AG04450 (cell line): ENCODE measurements around the gene ARID3C. TPM values are rescaled to one million over a fixed set of nuclear protein-coding genes. Genes with fewer than 3 reads are reported as not detected.
A peak's percentile ranks its signal among the peaks of the same experiment; 100 is the strongest.

ENCODE experiments used
- CTCF ChIA-PET: fragments of 300-600, 350-600 bp; formaldehyde crosslinking; extraction: SDS; loops from one replicate; lab custom pipeline; 2022; ENCODE audit warnings: antibody characterized with exemption, inconsistent platforms; lab: Charles Lee
- POLR2A ChIA-PET: fragments of 350-600 bp; formaldehyde crosslinking; extraction: SDS; loops from one replicate; lab custom pipeline; 2021; ENCODE audit warnings: antibody characterized with exemption, inconsistent platforms; lab: Yijun Ruan, JAX
- DNase-seq: peaks from one replicate; pipeline ENCODE4 v3.0.0-alpha.2; 2011; ENCODE audit warnings: low read depth, low spot score
- H3K27ac ChIP-seq: one replicate; pipeline ENCODE4 v1.5.1; 2012; ENCODE audit warnings: low read depth, low read length, control low read depth
- H3K27me3 ChIP-seq: one replicate; pipeline ENCODE4 v1.6.0; 2012; ENCODE audit warnings: low read length; ENCODE audit not compliant: control insufficient read depth, insufficient read depth
- H3K4me3 ChIP-seq: 2 replicates; pipeline ENCODE4 v1.5.1; 2011; ENCODE audit warnings: mild to moderate bottlenecking, low read depth, low read length, control low read depth
- H3K9me3 ChIP-seq: 2 replicates; pipeline ENCODE4 v1.5.1; 2012; ENCODE audit warnings: low read length; ENCODE audit not compliant: control insufficient read depth, insufficient read depth
- CTCF ChIP-seq: IDR thresholded peaks from 2 replicates; pipeline ENCODE4 v1.5.1; 2011; ENCODE audit warnings: low read depth, low read length, control low read depth, inconsistent platforms
- polyA plus RNA-seq: library from polyadenylated mRNA; depleted of rRNA; stranded (reverse); fragments of >200 nt; gene quantifications from 2 replicates; pipeline ENCODE4 v1.2.3, GENCODE V29; 2011

The ARID3C gene
- polyA plus RNA-seq, 1 experiment = not detected

DNA sequence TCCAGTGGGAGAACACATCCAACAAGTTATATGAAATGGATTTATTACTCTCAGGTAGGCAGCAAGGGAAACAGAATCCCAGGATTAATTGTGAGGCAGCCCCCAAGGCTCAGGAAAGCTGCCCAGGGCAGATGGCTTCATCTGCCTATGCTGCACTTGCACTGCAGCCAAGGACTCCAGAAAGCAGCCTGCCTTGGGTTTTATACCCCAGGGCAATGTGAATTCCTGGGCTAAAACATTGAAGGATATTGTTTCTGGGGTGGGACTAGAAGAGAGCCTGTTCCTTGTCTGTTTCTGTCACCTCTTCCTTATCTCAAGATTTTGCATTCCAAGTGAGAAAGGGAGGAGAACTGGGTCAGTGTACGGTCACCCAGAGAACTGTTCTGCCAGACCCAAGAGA lies 42.4 kb upstream of the ARID3C start:
- H3K27ac ChIP-seq = no peak overlapping the region
- H3K4me3 ChIP-seq = no peak overlapping the region
- no peaks in the 10 kb centered on the region for H3K9me3 ChIP-seq
- DNase-seq = no peak
- no peaks in the 10 kb centered on the region for H3K27me3 ChIP-seq
- POLR2A ChIA-PET = no interaction called here
- TF ChIP-seq CTCF = no peak
- CTCF ChIA-PET = interaction anchor here (1.6 to 1.9 kb wide), 2 partner anchors 31 to 314 kb away, joined by 3 to 6 read pairs; no protein-coding TSS in a partner anchor

DNA sequence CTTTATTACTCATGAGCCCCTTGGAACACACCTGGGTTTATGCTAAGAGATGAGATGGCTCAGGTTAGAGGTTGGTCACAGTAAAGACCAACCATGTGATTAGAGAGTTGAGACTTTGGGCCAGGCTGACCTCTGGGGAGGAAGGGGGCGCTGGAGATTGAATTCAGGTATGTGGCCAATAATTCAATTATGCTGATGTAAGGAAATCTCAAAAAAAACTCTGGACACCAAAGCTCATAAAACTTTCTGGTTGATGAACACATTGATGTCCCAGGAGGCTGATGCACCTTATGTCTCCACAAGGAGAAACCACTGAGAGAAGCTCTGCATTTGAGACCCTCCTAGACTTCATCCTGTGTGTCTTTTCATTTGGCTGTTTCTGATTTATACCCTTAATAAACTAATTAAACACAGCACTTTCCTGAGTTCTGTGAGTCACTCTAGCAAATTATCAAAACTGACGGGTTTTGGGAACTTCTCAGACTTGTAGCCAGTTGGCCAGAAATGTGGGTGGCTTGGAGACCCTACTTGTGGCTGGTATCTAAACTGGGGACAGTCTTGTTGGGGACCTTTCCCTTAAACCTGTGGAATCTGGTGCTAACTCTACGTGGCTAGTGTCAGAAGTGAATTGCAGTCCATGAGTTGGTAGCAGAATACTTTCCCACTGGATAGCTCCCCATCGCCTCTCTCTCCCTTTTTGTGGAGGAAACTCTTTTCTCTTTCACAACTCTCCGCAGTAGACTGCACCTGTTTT lies 41.1 kb upstream of the ARID3C start:
- no peak overlapping the region for H3K4me3 ChIP-seq
- TF ChIP-seq CTCF = no peak
- no peaks in the 10 kb centered on the region for H3K9me3 ChIP-seq
- ChIA-PET CTCF (interaction anchor here (1.1 to 1.9 kb wide), 3 partner anchors 31 to 315 kb away, joined by 3 to 6 read pairs (median 5); no protein-coding TSS in a partner anchor), POLR2A (no interaction called here)
- DNase-seq = no peak
- H3K27ac ChIP-seq = peak overlapping the region; percentile 21
- H3K27me3 ChIP-seq = no peaks in the 10 kb centered on the region

GRCh38 chr9:34665381-34666250 lies 36.8 kb upstream of the ARID3C start:
- peak; percentile 85 for DNase-seq
- Histone ChIP-seq H3K27me3 (no peaks in the 10 kb centered on the region), H3K4me3 (peak overlapping the region; percentile 95), H3K9me3 (no peaks in the 10 kb centered on the region), H3K27ac (peak overlapping the region; percentile 96)
- TF ChIP-seq CTCF = no peak
- ChIA-PET POLR2A (interaction anchor here (1.2 to 1.7 kb wide), 5 partner anchors 10 to 28 kb away, joined by 5 to 9 read pairs (median 7); partner anchors contain the start of genes GALT, IL11RA and SIGMAR1), CTCF (interaction anchor here (0.8 to 2.1 kb wide), 7 partner anchors 10 to 150 kb away, joined by 3 to 11 read pairs (median 4); partner anchors contain the start of genes DCTN3 and GALT)

- no peaks in the 10 kb centered on the region for H3K27me3 ChIP-seq
- peak overlapping the region; percentile 22 for H3K27ac ChIP-seq
- ChIA-PET CTCF (interaction anchor here (0.8 to 1.8 kb wide), 7 partner anchors 9 to 151 kb away, joined by 3 to 11 read pairs (median 4); partner anchors contain the start of genes DCTN3 and GALT), POLR2A (interaction anchor here (1.2 to 1.7 kb wide), 5 partner anchors 9 to 28 kb away, joined by 5 to 9 read pairs (median 7); partner anchors contain the start of genes GALT, IL11RA and SIGMAR1)
- no peak for DNase-seq
- H3K9me3 ChIP-seq = no peaks in the 10 kb centered on the region
- H3K4me3 ChIP-seq = peak overlapping the region; percentile 64
- TF ChIP-seq CTCF = no peak
Measured at GRCh38 chr9:34665067-34665380, 36.2 kb upstream of the ARID3C start.
